Tibial nerve (tissue), 4 donors: ENCODE data around the gene CASKIN1. TPM values are rescaled to one million over a fixed set of nuclear protein-coding genes. Genes with fewer than 3 reads are reported as not detected.
A peak's percentile ranks its signal among the peaks of the same experiment; 100 is the strongest.
"Not testable (repeated sequence)": the region's sequence is repeated elsewhere in the genome, so short reads cannot be mapped to it uniquely, and the experiment has no call there.

Source experiments
- DNase-seq, 2 donors: peaks; one replicate each; pipeline ENCODE4 v3.0.0-alpha.2; 2019; ENCODE audit warnings: low spot score in 2 of 2
- H3K27ac ChIP-seq, 4 donors: fragments of 200-600 bp; sonication (generic) in 3 of 4; one replicate each; pipeline ENCODE4 v1.5.1; 2017 to 2019; ENCODE audit warnings: mild to moderate bottlenecking in 1 of 4
- H3K27me3 ChIP-seq, 2 donors: fragments of 200-600 bp; sonication (generic) in 1 of 2; one replicate each; pipeline versions ENCODE4 v1.5.1 to v1.6.0; 2017 to 2019
- H3K36me3 ChIP-seq, 3 donors: fragments of 200-600 bp; sonication (generic); one replicate each; pipeline ENCODE4 v1.5.1; 2018 to 2019
- H3K4me1 ChIP-seq, 4 donors: fragments of 200-600 bp; sonication (generic) in 3 of 4; one replicate each; pipeline ENCODE4 v1.5.1; 2017 to 2019
- H3K4me3 ChIP-seq, 4 donors: fragments of 200-600 bp; sonication (generic) in 3 of 4; one replicate each; pipeline ENCODE4 v1.5.1; 2017 to 2019; ENCODE audit warnings: mild to moderate bottlenecking in 1 of 4, moderate library complexity in 1 of 4
- H3K9me3 ChIP-seq, 4 donors: fragments of 200-600 bp; sonication (generic) in 3 of 4; one replicate each; pipeline ENCODE4 v1.5.1; 2017 to 2019
- CTCF ChIP-seq, 5 experiments: fragments of 200-600 bp in 3 of 5; fragments of 450-650 bp in 2 of 5; sonication (generic) in 3 of 5; IDR thresholded peaks; one replicate each; pipeline ENCODE4 v1.5.1; 2016 to 2019; ENCODE audit warnings: antibody characterized with exemption in 5 of 5, mild to moderate bottlenecking in 3 of 5, moderate library complexity in 2 of 5
- EP300 ChIP-seq, 2 donors: sonication (generic); formaldehyde crosslinking; IDR thresholded peaks; one replicate each; pipeline ENCODE4 v1.6.1; 2017; ENCODE audit warnings: antibody characterized with exemption in 2 of 2, mild to moderate bottlenecking in 1 of 2
- POLR2A ChIP-seq, 2 donors: fragments of 450-650 bp; IDR thresholded peaks; one replicate each; pipeline ENCODE4 v1.6.1; 2017; ENCODE audit warnings: antibody characterized with exemption in 2 of 2, mild to moderate bottlenecking in 2 of 2, moderate library complexity in 2 of 2
- WGBS, 2 donors: methylation state at CpG; one replicate each; pipeline ENCODE4 v1.1.5; 2018; 5-methylcytosine and 5-hydroxymethylcytosine counted together
- total RNA-seq, 4 donors: library from RNA; depleted of rRNA; stranded (reverse); fragments of >200 nt; gene quantifications; one replicate each; pipeline ENCODE4 v1.1.0, GENCODE V29; 2016

The CASKIN1 gene
- total RNA-seq, 4 donors from 2014 or later: 0.20 to 0.63 (median 0.30) TPM; not detected in 1

GRCh38 chr16:2243031-2243528 lies 46.7 kb upstream of the CASKIN1 start:
- WGBS, 2 donors: 91 to 94% methylated on average over 18 to 19 of the region's 19 CpGs
- peaks cover 0 to 87% (median 12%) of the 10 kb centered on the region in 3 donors for H3K36me3 ChIP-seq
- H3K4me3 ChIP-seq: no peak overlapping the region
- no peak overlapping the region for H3K27ac ChIP-seq
- H3K27me3 ChIP-seq: no peaks in the 10 kb centered on the region
- peaks cover 0 to 1% (median under 1%) of the 10 kb centered on the region in 4 donors for H3K4me1 ChIP-seq
- no peaks in the 10 kb centered on the region for H3K9me3 ChIP-seq
- DNase-seq: no peak
- TF ChIP-seq POLR2A (IDR thresholded peaks at IDR 0.05): no peak
- TF ChIP-seq EP300 (IDR thresholded peaks at IDR 0.05): no peak
- no peak for TF ChIP-seq CTCF (IDR thresholded peaks at IDR 0.05)

GRCh38 chr16:2242598-2242997 lies 46.2 kb upstream of the CASKIN1 start:
- WGBS, 2 donors: 71 to 73% methylated on average over 8 to 11 of the region's 11 CpGs

GRCh38 chr16:2240331-2240730 lies 43.9 kb upstream of the CASKIN1 start:
- H3K27me3 ChIP-seq: peaks cover 0 to 17% of the 10 kb centered on the region in 2 donors
- WGBS, 2 donors: 70 to 78% methylated on average over 9 of the region's 9 CpGs
- not testable (repeated sequence) for H3K27ac ChIP-seq, H3K9me3 ChIP-seq, DNase-seq, H3K4me3 ChIP-seq
- peaks cover 0 to 28% (median 22%) of the 10 kb centered on the region in 4 donors for H3K4me1 ChIP-seq
- peaks cover 0 to 76% (median 9%) of the 10 kb centered on the region in 3 donors for H3K36me3 ChIP-seq

More at GRCh38 chr16:2242598-2242997, 46.2 kb upstream of the CASKIN1 start:
- no peak for TF ChIP-seq POLR2A (IDR thresholded peaks at IDR 0.05)
- TF ChIP-seq EP300 (IDR thresholded peaks at IDR 0.05): no peak
- no peak for TF ChIP-seq CTCF (IDR thresholded peaks at IDR 0.05)
- H3K4me3 ChIP-seq: no peak overlapping the region
- H3K27ac ChIP-seq: no peak overlapping the region
- peaks cover 0 to under 1% of the 10 kb centered on the region in 2 donors for H3K27me3 ChIP-seq
- peaks cover 0 to 87% (median 12%) of the 10 kb centered on the region in 3 donors for H3K36me3 ChIP-seq
- peaks cover 0 to 6% (median 4%) of the 10 kb centered on the region in 4 donors for H3K4me1 ChIP-seq
- no peaks in the 10 kb centered on the region for H3K9me3 ChIP-seq
- DNase-seq: no peak

GRCh38 chr16:2238838-2239675 lies 42.7 kb upstream of the CASKIN1 start:
- Histone ChIP-seq H3K9me3 (no peaks in the 10 kb centered on the region), H3K27ac (peak overlapping the region in 1 of 4 donors; percentile 6), H3K27me3 (peaks cover 0 to 17% of the 10 kb centered on the region in 2 donors), H3K36me3 (peaks cover 0 to 76% (median 12%) of the 10 kb centered on the region in 3 donors), H3K4me3 (no peak overlapping the region), H3K4me1 (peaks cover 0 to 28% (median 22%) of the 10 kb centered on the region in 4 donors)
- DNase-seq: no peak
- WGBS, 2 donors: 73 to 91% methylated on average over 8 to 13 of the region's 15 CpGs
- TF ChIP-seq POLR2A (IDR thresholded peaks at IDR 0.05): no peak
- no peak for TF ChIP-seq CTCF (IDR thresholded peaks at IDR 0.05)
- no peak for TF ChIP-seq EP300 (IDR thresholded peaks at IDR 0.05)

GRCh38 chr16:2238150-2238837 lies 41.9 kb upstream of the CASKIN1 start:
- Histone ChIP-seq H3K27ac (peak overlapping the region in 1 of 4 donors; percentile 6), H3K9me3 (no peaks in the 10 kb centered on the region), H3K4me1 (peaks cover 0 to 28% (median 22%) of the 10 kb centered on the region in 4 donors), H3K27me3 (peaks cover 0 to 17% of the 10 kb centered on the region in 2 donors), H3K36me3 (peaks cover 0 to 76% (median 14%) of the 10 kb centered on the region in 3 donors), H3K4me3 (no peak overlapping the region)
- 66 to 75% methylated on average over 9 to 12 of the region's 18 CpGs for WGBS, 2 donors
- DNase-seq: no peak
- TF ChIP-seq EP300 (IDR thresholded peaks at IDR 0.05): no peak
- no peak for TF ChIP-seq POLR2A (IDR thresholded peaks at IDR 0.05)
- TF ChIP-seq CTCF (IDR thresholded peaks at IDR 0.05): no peak
